Measurements from ENCODE around the gene ZMYND15. TPM values are rescaled to one million over a fixed set of nuclear protein-coding genes. Genes with fewer than 3 reads are reported as not detected.
A peak's percentile ranks its signal among the peaks of the same experiment; 100 is the strongest.

Gene ZMYND15
- polyA plus RNA-seq, 1 donor (not counting 4 experiments of a cell fraction or from before 2014, with no cell fraction given) = 0.25 TPM

DNA sequence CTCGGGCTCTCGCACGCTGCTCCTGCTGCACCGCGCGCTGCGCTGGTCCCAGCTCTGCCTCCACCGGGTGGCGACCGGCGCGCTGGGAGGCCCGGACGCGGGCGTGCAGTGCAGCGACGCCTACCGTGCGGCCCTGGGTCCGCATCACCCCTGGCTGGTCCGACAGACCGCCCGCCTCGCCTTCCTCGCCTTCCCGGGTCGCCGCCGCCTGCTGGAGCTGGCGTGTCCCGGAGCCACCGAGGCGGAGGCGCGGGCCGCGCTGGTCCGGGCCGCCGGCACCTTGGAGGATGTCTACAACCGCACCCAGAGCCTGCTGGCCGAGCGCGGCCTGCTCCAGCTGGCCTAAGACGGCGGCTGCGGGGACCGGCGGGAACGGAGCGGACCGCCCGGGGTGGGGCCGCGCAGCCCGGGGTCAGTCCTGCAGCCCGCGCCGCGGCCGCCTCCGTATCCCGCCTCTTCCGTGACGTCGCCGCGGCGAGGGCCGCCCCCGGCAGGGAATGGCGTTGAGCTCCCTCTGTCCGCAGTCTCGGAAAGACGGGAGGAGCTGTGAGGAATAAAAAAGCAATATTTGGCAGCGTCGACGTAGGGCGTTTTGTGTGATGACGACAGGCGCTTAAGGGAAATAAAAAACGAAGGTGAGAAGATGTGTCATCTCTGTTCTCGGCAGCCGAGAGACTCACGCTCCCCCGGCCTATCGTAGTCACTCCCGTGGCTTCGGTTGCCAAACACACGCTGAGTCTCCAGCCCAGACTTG is 50.5 kb downstream of the ZMYND15 start:
- H3K79me2 ChIP-seq (ENCODE audit: control insufficient read depth, insufficient read depth, low read length) = peaks cover 6% of the 10 kb centered on the region
- H3K9me3 ChIP-seq (ENCODE audit: control insufficient read depth, low read depth, low read length) = no peaks in the 10 kb centered on the region
- no peaks in the 10 kb centered on the region for H3K36me3 ChIP-seq (ENCODE audit: control insufficient read depth in 2 of 2, extremely low read depth in 1 of 2, insufficient read depth in 2 of 2, low read length in 2 of 2)
- H3K9ac ChIP-seq (ENCODE audit: control insufficient read depth, extremely low read depth, insufficient read depth, low read length) = peak overlapping the region; percentile 79
- H3K27me3 ChIP-seq (ENCODE audit: control insufficient read depth, extremely low read depth, insufficient read depth, low read length) = peaks cover 10% of the 10 kb centered on the region
- peaks cover 25% of the 10 kb centered on the region for H3K4me1 ChIP-seq (ENCODE audit: control insufficient read depth, extremely low read depth, insufficient read depth, low read length)
- H4K20me1 ChIP-seq (ENCODE audit: control insufficient read depth, extremely low read depth, insufficient read depth, low read length) = no peaks in the 10 kb centered on the region
- H3K4me3 ChIP-seq (ENCODE audit: control insufficient read depth in 2 of 3, extremely low read depth in 1 of 3, insufficient read depth in 2 of 3, low read depth in 1 of 3, low read length in 3 of 3) = peak overlapping the region; percentile 57 to 82 (median 68)
- dilution Hi-C loops (cut with MboI; ENCODE audit: extremely low pct_ligation_motif_present, low sequenced_read_pairs) = no loop called here
- no peaks in the 10 kb centered on the region for H3K9me1 ChIP-seq (ENCODE audit: control insufficient read depth, extremely low read depth, insufficient read depth, low read length)
- peak; percentile 75 for FAIRE-seq
- H2AFZ ChIP-seq (ENCODE audit: control insufficient read depth, low read length) = peak overlapping the region; percentile 74
- DNase-seq (ENCODE audit: low read depth, low spot score) = peak; percentile 77
- TF ChIP-seq EZH2 (IDR thresholded peaks at IDR 0.05; ENCODE audit: low read length) = no peak
- TF ChIP-seq, protein P1, sequence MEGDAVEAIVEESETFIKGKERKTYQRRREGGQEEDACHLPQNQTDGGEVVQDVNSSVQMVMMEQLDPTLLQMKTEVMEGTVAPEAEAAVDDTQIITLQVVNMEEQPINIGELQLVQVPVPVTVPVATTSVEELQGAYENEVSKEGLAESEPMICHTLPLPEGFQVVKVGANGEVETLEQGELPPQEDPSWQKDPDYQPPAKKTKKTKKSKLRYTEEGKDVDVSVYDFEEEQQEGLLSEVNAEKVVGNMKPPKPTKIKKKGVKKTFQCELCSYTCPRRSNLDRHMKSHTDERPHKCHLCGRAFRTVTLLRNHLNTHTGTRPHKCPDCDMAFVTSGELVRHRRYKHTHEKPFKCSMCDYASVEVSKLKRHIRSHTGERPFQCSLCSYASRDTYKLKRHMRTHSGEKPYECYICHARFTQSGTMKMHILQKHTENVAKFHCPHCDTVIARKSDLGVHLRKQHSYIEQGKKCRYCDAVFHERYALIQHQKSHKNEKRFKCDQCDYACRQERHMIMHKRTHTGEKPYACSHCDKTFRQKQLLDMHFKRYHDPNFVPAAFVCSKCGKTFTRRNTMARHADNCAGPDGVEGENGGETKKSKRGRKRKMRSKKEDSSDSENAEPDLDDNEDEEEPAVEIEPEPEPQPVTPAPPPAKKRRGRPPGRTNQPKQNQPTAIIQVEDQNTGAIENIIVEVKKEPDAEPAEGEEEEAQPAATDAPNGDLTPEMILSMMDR (optimal IDR thresholded peaks at IDR 0.05 in 1 of 3, IDR thresholded peaks at IDR 0.05 in 1 of 3, conservative IDR thresholded peaks at IDR 0.05 in 1 of 3; ENCODE audit: extremely low read depth in 1 of 3, insufficient read depth in 2 of 3, low read length in 3 of 3) = peak; percentile 52 to 89 (median 82)
- peak overlapping the region; percentile 75 for H3K27ac ChIP-seq (ENCODE audit: control insufficient read depth, insufficient read depth, low read length)
- H3K4me2 ChIP-seq (ENCODE audit: control insufficient read depth, extremely low read depth, insufficient read depth, low read depth, low read length) = peak overlapping the region; percentile 90

DNA sequence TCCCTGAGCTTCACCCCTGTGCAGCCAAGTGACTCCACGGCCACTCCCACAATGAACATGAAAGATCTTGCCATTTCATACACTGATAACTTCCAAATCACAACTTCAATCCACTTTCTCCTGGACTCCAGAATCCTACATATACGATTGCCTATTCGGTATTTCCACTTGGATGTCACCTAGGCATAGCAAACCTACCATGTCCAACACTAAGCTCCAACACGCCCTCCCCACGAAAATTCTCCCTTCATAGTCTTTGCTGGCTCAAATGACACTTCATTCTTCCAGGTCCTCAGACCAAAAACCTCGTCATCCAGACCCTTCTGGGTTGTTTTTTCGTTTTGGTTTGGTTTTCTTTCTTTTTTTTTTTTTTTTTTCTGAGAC is 51.1 kb downstream of the ZMYND15 start:
- Histone ChIP-seq H3K9me1 (ENCODE audit: control insufficient read depth, extremely low read depth, insufficient read depth, low read length) (no peaks in the 10 kb centered on the region), H3K9me3 (ENCODE audit: control insufficient read depth, low read depth, low read length) (no peaks in the 10 kb centered on the region), H3K9ac (ENCODE audit: control insufficient read depth, extremely low read depth, insufficient read depth, low read length) (peak overlapping the region; percentile 79), H3K27ac (ENCODE audit: control insufficient read depth, insufficient read depth, low read length) (peak overlapping the region; percentile 75), H3K36me3 (ENCODE audit: control insufficient read depth in 2 of 2, extremely low read depth in 1 of 2, insufficient read depth in 2 of 2, low read length in 2 of 2) (no peaks in the 10 kb centered on the region), H3K79me2 (ENCODE audit: control insufficient read depth, insufficient read depth, low read length) (peaks cover 6% of the 10 kb centered on the region), H3K4me1 (ENCODE audit: control insufficient read depth, extremely low read depth, insufficient read depth, low read length) (peaks cover 20% of the 10 kb centered on the region), H3K4me2 (ENCODE audit: control insufficient read depth, extremely low read depth, insufficient read depth, low read depth, low read length) (peak overlapping the region; percentile 90), H4K20me1 (ENCODE audit: control insufficient read depth, extremely low read depth, insufficient read depth, low read length) (no peaks in the 10 kb centered on the region), H2AFZ (ENCODE audit: control insufficient read depth, low read length) (peak overlapping the region; percentile 67), H3K4me3 (ENCODE audit: control insufficient read depth in 2 of 3, extremely low read depth in 1 of 3, insufficient read depth in 2 of 3, low read depth in 1 of 3, low read length in 3 of 3) (peak overlapping the region; percentile 57 to 82 (median 68)), H3K27me3 (ENCODE audit: control insufficient read depth, extremely low read depth, insufficient read depth, low read length) (peaks cover 4% of the 10 kb centered on the region)
- dilution Hi-C loops (cut with MboI; ENCODE audit: extremely low pct_ligation_motif_present, low sequenced_read_pairs) = no loop called here
- no peak for FAIRE-seq
- no peak for TF ChIP-seq EZH2 (IDR thresholded peaks at IDR 0.05; ENCODE audit: low read length)
- TF ChIP-seq, protein P1 (optimal IDR thresholded peaks at IDR 0.05 in 1 of 3, IDR thresholded peaks at IDR 0.05 in 1 of 3, conservative IDR thresholded peaks at IDR 0.05 in 1 of 3; ENCODE audit: extremely low read depth in 1 of 3, insufficient read depth in 2 of 3, low read length in 3 of 3) = no peak
- no peak for DNase-seq (ENCODE audit: low read depth, low spot score)

Measured in keratinocyte (primary cell).